NCI-H2196 treated with DMSO at 0.1 percent for 48 hours (cell line): ENCODE data around the gene USB1.

Experiments used
- DNase-seq: peaks from one replicate; lab custom pipeline; 2025; ENCODE audit not compliant: unreplicated experiment; lab: John Stamatoyannopoulos, UW

USB1 gene

DNA sequence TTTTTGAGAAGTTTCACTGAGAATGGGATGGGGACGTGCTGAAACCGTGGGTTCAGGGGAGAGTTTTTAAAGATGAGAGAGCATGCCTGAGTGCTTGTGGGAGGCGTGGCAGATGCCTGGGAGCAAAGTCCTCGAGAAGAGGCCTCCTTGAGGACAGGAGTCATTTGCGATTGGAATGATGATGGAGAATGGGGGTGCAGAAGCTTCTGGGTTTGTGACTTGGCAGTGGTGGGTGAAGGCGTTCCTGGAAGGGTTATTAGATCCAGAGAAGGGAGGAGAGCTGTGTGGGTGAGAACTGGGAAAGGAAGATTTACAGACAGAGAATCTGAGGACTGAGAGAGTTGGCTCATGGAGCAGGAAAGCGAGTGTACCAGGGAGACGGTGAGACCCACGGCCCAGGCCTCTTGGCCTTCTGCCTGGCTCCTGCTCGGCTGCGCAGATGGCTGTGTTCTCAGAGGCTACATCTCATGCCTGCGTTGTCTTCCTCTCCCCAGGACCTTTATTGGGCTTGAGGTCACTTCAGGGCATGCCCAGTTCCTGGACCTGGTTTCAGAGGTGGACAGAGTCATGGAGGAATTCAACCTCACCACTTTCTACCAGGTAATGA is 15.7 kb downstream of the USB1 start:
- DNase-seq: no peak

DNA sequence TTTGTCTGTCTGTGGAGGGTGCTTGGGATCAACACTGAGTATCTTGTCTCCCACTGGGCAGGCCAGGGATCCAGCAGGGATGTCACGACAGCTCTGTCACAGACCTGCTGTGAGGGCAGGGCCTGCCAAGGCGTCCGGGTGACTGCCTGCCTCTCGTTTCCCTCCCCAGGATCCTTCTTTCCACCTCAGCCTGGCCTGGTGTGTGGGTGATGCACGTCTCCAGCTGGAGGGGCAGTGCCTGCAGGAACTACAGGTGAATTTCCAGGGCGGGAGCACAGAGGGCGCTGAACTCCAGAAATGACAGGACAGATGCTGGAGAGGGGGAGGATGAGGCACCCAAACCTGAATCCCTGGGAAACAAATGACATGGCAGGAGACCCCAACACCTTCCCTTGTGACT is 17.6 kb downstream of the USB1 start:
- DNase-seq: no peak

- DNase-seq: no peak
Observed at GRCh38 chr16:58019866-58020538, 18.8 kb downstream of the USB1 start.

- DNase-seq: no peak
Observed at GRCh38 chr16:58020628-58021521, 19.7 kb downstream of the USB1 start.

DNA sequence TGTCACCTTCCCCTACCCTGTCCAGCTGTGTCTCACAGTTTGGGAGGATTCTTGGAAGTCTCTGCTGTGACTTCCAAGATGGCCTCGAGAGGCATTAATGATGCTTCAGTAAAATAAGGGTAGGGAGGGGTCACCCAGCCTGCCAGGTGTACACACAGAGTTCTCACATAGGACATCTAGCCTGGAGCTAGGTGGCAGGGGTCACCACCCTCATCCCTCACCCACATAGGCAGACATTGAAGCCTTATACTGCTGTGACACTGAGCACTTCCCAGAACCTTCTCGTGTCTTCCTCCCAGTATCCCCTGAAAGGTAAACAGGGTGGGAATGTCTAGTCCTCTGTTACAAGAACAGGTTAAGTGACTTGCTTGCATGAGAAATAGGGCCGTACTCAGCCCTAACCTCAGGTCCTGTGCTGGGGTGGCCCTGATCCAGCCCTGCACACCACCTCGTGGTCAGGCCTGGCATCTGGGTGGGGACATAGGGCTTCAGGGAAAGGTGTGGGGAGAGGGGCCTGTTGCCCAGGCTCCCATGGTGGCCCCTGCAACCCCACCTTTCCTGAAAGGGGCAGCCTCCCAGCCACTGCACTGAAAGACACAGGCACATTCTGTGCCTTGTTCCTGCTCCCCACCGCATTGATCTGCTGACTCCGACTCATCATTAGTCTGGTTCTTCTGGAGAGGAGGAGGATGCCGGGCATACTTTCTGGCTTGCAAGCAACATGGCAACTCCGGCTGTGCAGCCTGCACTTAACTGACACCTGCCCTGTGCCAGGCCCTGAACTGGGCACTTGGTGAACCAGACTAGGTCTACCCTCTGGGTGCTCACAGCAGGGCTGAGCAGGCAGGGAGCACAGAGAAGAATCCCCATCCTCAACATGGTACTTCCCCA is 20.7 kb downstream of the USB1 start:
- DNase-seq: no peak

- peak; percentile 24 for DNase-seq
Observed at GRCh38 chr16:58022601-58023371, 21.6 kb downstream of the USB1 start.

DNA sequence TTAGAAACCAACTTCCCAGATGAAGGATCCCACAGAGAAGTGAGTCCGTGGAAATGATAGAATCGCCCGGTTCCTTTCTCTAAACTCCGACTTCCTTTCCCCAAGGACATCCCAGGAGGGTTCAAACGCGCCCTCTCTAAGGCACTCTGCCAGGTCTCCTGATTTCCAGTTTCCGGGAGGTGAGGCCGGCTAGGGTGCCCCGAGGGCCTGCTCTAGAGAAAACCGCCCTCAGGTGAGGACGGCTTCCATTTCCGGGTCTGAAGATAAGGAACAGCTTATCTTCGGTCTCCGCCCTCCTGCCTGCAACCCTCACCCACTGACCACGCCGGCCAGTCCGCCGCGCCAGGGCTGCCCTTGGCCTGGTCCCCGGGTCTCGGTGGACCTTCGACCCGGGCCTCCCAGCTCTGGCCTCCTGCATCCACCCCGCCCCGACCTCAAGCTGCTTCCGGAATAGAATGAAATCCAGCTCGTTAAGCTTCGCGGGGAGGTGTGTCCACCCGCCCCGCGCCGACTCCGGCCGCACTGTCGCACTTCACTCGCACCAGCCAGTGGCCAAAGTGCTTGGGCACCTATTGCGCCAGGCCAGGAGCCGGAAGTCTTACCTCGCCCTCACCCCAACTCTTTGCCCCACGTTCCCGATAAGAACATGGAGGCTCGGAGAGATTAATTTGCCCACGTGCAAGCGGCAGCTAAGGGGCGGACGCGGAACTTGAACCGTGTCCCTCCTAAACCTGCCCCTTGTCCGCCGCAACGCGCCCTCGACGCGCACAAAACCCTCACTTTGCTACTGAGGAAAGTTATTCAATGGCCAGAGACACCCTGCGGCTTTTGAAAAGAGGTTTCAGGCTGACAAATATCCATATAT is 23.5 kb downstream of the USB1 start:
- DNase-seq: no peak

- DNase-seq: peak; percentile 53
Observed at GRCh38 chr16:58025351-58026138, 24.3 kb downstream of the USB1 start, which contains the start of gene MMP15. Gene MMP15, plus strand, starts transcription at chr16:58025754. Its CDS starts 597 bp downstream, at chr16:58026351.

GRCh38 chr16:58026139-58026704 is 25.0 kb downstream of the USB1 start:
- DNase-seq: no peak

GRCh38 chr16:58026705-58027160 is 25.5 kb downstream of the USB1 start:
- DNase-seq: no peak

GRCh38 chr16:58027161-58027915 is 26.1 kb downstream of the USB1 start:
- DNase-seq: peak; percentile 27

GRCh38 chr16:58027916-58028455 is 26.8 kb downstream of the USB1 start:
- no peak for DNase-seq

- DNase-seq: no peak
Observed at GRCh38 chr16:58028541-58029070, 27.4 kb downstream of the USB1 start.

DNA sequence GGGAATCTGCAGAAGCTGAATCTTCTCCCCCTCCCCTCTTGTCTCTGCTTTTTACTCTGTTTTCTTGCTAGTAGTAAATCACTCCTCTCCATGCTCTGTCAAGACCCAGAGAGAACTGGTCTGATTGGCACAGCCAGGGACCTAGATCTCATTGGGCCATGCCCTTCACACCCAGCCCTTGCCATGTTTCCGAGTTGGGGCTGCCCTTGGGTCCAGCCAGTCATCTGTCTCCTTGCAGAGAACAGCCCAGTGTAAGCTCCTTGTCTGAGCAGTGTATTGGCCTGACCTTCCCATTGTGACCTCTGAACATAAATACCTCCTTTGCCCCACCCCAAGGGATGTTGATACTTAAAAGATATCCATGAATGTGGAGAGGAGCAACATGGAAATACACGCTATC is 28.2 kb downstream of the USB1 start:
- no peak for DNase-seq

DNA sequence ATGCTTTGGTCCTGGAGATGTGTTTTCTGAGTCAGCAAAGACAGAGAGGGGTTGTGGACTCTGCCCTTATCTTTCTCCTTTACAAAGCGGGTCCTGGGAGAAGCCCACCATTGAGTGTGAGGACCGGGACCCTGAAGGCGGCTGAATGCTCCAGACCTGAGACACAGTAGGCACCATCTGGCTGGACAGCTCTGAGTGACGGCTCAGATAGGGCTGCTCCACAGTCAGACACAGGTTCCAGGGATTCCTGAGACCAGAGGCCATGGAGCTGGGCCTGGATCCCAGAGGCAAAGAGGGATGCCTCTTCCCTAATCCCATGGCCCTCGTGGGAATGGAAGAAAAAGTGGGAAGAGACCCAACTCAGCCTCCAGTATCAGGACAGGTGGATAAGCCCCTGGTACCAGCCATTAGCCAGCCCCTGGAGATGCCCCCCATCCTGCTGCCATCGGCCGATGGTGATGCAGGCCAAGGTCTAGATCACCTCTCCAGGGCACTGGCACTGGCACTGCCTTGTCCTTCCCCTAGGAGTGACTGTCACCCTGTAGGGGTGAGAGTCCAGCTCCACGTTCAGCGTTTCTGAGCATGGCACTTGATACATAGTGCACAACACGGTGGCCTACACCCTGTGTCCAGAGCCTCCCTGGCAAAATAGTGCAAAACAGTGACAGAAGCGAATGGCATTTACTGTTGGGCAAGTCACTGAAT is 29.1 kb downstream of the USB1 start:
- DNase-seq: no peak
